H9 (cell line): ENCODE data around the gene CCDC88C. TPM values are rescaled to one million over a fixed set of nuclear protein-coding genes. Genes with fewer than 3 reads are reported as not detected.
"Not testable (repeated sequence)": the region's sequence is repeated elsewhere in the genome, so short reads cannot be mapped to it uniquely, and the experiment has no call there.

Experiments used
- DNase-seq: peaks from one replicate; pipeline ENCODE4 v3.0.0-alpha.2; 2017
- H2AFZ ChIP-seq: one replicate; pipeline ENCODE4 v1.6.1; 2013; ENCODE audit warnings: mild to moderate bottlenecking, low read length, control low read depth, moderate library complexity
- H2AK5ac ChIP-seq: 2 replicates; pipeline ENCODE4 v1.6.1; 2013; ENCODE audit warnings: low read length, control low read depth, mixed read lengths; ENCODE audit not compliant: insufficient read length
- H2BK120ac ChIP-seq: one replicate; pipeline ENCODE4 v1.6.1; 2013; ENCODE audit warnings: low read depth, mild to moderate bottlenecking, low read length, control low read depth, inconsistent platforms; ENCODE audit not compliant: poor library complexity, severe bottlenecking
- H2BK12ac ChIP-seq: 2 replicates; pipeline ENCODE4 v1.6.1; 2013; ENCODE audit warnings: low read length, control low read depth, mixed read lengths, low read depth; ENCODE audit not compliant: insufficient read length
- H2BK15ac ChIP-seq: 2 replicates; pipeline ENCODE4 v1.6.1; 2013; ENCODE audit warnings: low read depth, low read length, control low read depth
- H2BK20ac ChIP-seq: one replicate; pipeline ENCODE4 v1.6.1; 2013; ENCODE audit warnings: low read depth, mild to moderate bottlenecking, low read length, control low read depth, inconsistent platforms; ENCODE audit not compliant: poor library complexity, severe bottlenecking
- H2BK5ac ChIP-seq: 2 replicates; pipeline ENCODE4 v1.6.1; 2013; ENCODE audit warnings: low read length, control low read depth, mixed read lengths; ENCODE audit not compliant: insufficient read length
- H3K14ac ChIP-seq: 2 replicates; pipeline ENCODE4 v1.6.1; 2013; ENCODE audit warnings: low read length, control low read depth; ENCODE audit not compliant: insufficient read depth
- H3K18ac ChIP-seq: 2 replicates; pipeline ENCODE4 v1.6.1; 2013; ENCODE audit warnings: low read depth, mild to moderate bottlenecking, mixed read lengths, low read length, control low read depth; ENCODE audit not compliant: insufficient read length
- H3K23ac ChIP-seq: 2 replicates; pipeline ENCODE4 v1.6.1; 2013; ENCODE audit warnings: low read length, control low read depth, mixed read lengths, low read depth; ENCODE audit not compliant: insufficient read length
- H3K23me2 ChIP-seq: 2 replicates; pipeline ENCODE4 v1.6.1; 2013; ENCODE audit warnings: low read depth, mild to moderate bottlenecking, mixed read lengths, low read length, control low read depth; ENCODE audit not compliant: insufficient read length, poor library complexity, severe bottlenecking
- H3K27ac ChIP-seq: 2 replicates; pipeline ENCODE4 v1.5.1; 2013; ENCODE audit warnings: low read length, control low read depth, mixed read lengths, low read depth; ENCODE audit not compliant: insufficient read length
- H3K27me3 ChIP-seq: 2 replicates; pipeline ENCODE4 v1.6.1; 2013; ENCODE audit warnings: low read length, control low read depth, inconsistent platforms; ENCODE audit not compliant: insufficient read depth
- H3K4ac ChIP-seq: 2 replicates; pipeline ENCODE4 v1.6.1; 2013; ENCODE audit warnings: low read depth, mild to moderate bottlenecking, control low read depth, inconsistent platforms, low read length, moderate library complexity
- H3K4me1 ChIP-seq: 2 replicates; pipeline ENCODE4 v1.6.1; 2013; ENCODE audit warnings: low read length, control low read depth, inconsistent platforms; ENCODE audit not compliant: insufficient read depth
- H3K4me2 ChIP-seq: 2 replicates; pipeline ENCODE4 v1.6.1; 2013; ENCODE audit warnings: low read length, control low read depth, mixed read lengths; ENCODE audit not compliant: insufficient read length, insufficient read depth
- H3K56ac ChIP-seq: 2 replicates; pipeline ENCODE4 v1.6.1; 2013; ENCODE audit warnings: low read depth, mild to moderate bottlenecking, mixed read lengths, low read length, control low read depth; ENCODE audit not compliant: insufficient read length
- H3K79me1 ChIP-seq: 2 replicates; pipeline ENCODE4 v1.6.1; 2013; ENCODE audit warnings: low read depth, mild to moderate bottlenecking, moderate library complexity, low read length, control low read depth, inconsistent platforms; ENCODE audit not compliant: insufficient read depth, poor library complexity, severe bottlenecking
- H3K79me2 ChIP-seq: 2 replicates; pipeline ENCODE4 v1.6.1; 2013; ENCODE audit warnings: low read length, control low read depth, inconsistent platforms; ENCODE audit not compliant: insufficient read depth
- H3K9ac ChIP-seq: 2 replicates; pipeline ENCODE4 v1.6.1; 2013; ENCODE audit warnings: low read length, control low read depth, mixed read lengths; ENCODE audit not compliant: insufficient read length; ENCODE audit errors: extremely low read depth
- H3K9me3 ChIP-seq: one replicate; pipeline ENCODE4 v1.6.1; 2013; ENCODE audit warnings: low read depth, low read length, inconsistent platforms; ENCODE audit not compliant: control insufficient read depth
- H3T11ph ChIP-seq: one replicate; pipeline ENCODE4 v1.6.1; 2013; ENCODE audit warnings: mild to moderate bottlenecking, low read length, control low read depth, inconsistent platforms
- H4K20me1 ChIP-seq: one replicate; pipeline ENCODE4 v1.6.1; 2013; ENCODE audit not compliant: control insufficient read depth, insufficient read length, insufficient read depth
- H4K5ac ChIP-seq: 2 replicates; pipeline ENCODE4 v1.6.1; 2013; ENCODE audit warnings: low read depth, mild to moderate bottlenecking, mixed read lengths, low read length, control low read depth; ENCODE audit not compliant: insufficient read length
- H4K8ac ChIP-seq: replicated peaks from 2 replicates; pipeline ENCODE4 v1.6.1; 2013; ENCODE audit warnings: low read length, control low read depth, mixed read lengths, low read depth; ENCODE audit not compliant: insufficient read length
- H4K91ac ChIP-seq: 2 replicates; pipeline ENCODE4 v1.6.1; 2013; ENCODE audit warnings: low read depth, mild to moderate bottlenecking, moderate library complexity, mixed read lengths, low read length, control low read depth; ENCODE audit not compliant: insufficient read length
- H3K27ac Mint-ChIP-seq, 3 experiments: 2 replicates in 2 of 3; 3 replicates in 1 of 3; pipeline ENCODE4 v1.8.0; 2020 to 2021; ENCODE audit warnings: mixed read lengths in 3 of 3, mild to moderate bottlenecking in 1 of 3, moderate library complexity in 1 of 3
- H3K27me3 Mint-ChIP-seq: 2 replicates; pipeline ENCODE4 v1.8.0; 2021; ENCODE audit warnings: low read depth, mild to moderate bottlenecking, moderate library complexity, mixed read lengths
- H3K36me3 Mint-ChIP-seq, 3 experiments: 2 replicates in 2 of 3; 3 replicates in 1 of 3; pipeline ENCODE4 v1.8.0; 2020 to 2021; ENCODE audit warnings: low read depth in 3 of 3, mixed read lengths in 3 of 3; ENCODE audit not compliant: insufficient read depth in 1 of 3
- H3K4me1 Mint-ChIP-seq, 2 experiments: 2 replicates each; pipeline ENCODE4 v1.8.0; 2020; ENCODE audit warnings: mixed read lengths in 2 of 2
- H3K4me3 Mint-ChIP-seq, 2 experiments: 2 replicates in 1 of 2; 3 replicates in 1 of 2; pipeline ENCODE4 v1.8.0; 2020 to 2021; ENCODE audit warnings: mild to moderate bottlenecking in 2 of 2, mixed read lengths in 2 of 2, moderate library complexity in 1 of 2
- H3K9me3 Mint-ChIP-seq, 2 experiments: 2 replicates in 1 of 2; 3 replicates in 1 of 2; pipeline ENCODE4 v1.8.0; 2020; ENCODE audit warnings: mild to moderate bottlenecking in 2 of 2, mixed read lengths in 2 of 2, moderate library complexity in 1 of 2
- WGBS: extraction: QIAGEN DNeasy Blood & Tissue Kit; methylation state at CpG from one replicate; pipeline ENCODE4 v1.1.7; 2013; ENCODE audit warnings: missing lambda C conversion rate, low lambda C conversion rate, mixed read lengths; ENCODE audit not compliant: insufficient read length; ENCODE audit errors: extremely low coverage; 5-methylcytosine and 5-hydroxymethylcytosine counted together
- total RNA-seq: library from RNA; stranded (reverse); gene quantifications from 2 replicates; pipeline ENCODE4 v1.2.1, GENCODE V29; 2021
- TF ChIP-seq, protein P1 (sequence below): fragments of 200-600 bp; sonication (generic); conservative IDR thresholded peaks from 3 replicates; pipeline ENCODE4 v1.8.0; 2021; ENCODE audit warnings: antibody characterized with exemption, mild to moderate bottlenecking

The CCDC88C gene
- total RNA-seq, 1 experiment from 2014 or later: 52.4 TPM

DNA sequence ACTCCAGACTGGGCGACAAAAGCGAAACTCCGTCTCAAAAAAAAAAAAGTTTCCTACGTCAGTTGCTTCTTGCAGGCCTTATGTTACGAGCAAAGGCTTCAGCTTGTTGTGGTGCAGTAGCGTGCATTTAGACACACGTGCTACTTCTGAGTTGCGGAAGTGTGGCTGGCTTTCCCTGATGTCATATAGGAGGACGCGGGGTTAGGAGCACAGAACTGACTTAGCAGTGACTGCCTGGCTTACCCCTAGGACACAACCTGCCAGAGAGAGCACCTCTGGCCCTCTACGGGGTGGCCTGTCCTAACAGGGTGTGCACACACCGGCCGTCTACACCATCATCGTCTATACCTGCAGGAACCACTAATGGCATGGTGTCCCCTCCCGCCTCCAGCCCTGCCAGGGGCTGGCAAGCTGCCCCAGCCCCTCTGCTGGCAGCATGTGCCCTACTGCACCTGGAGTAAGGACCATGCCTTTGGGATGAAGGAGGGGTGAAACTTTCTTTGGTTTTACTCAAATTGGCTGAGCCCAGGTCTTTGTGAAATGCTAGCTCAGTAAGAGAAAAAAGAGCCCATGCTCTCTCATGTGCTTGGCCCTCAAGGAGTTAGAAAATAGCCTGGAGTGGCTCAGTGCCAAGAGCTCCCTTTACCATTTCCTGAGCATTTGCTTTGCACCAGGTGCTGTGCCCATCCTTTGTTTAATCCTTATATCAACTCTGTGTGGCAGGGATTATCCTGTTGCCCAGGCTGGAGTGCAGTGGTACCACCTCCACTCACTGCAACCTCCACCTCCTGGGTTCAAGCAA, 171.4 kb downstream of the CCDC88C start:
- no peak overlapping the region for H4K5ac ChIP-seq
- no peak overlapping the region for H4K8ac ChIP-seq
- no peak overlapping the region for H3K18ac ChIP-seq
- no peaks in the 10 kb centered on the region; a peak in 1 of 7 replicates for H3K36me3 Mint-ChIP-seq
- no peak overlapping the region for H2BK5ac ChIP-seq
- H3K23ac ChIP-seq: no peak overlapping the region
- DNase-seq: no peak
- no peak overlapping the region for H3K4me3 Mint-ChIP-seq
- no peak overlapping the region for H3K27ac ChIP-seq
- H3K23me2 ChIP-seq: no peaks in the 10 kb centered on the region
- H2BK12ac ChIP-seq: no peak overlapping the region
- H2BK15ac ChIP-seq: no peak overlapping the region
- no CpG with 5 or more reads among the region's 15 CpGs for WGBS
- no peaks in the 10 kb centered on the region; a peak in 3 of 5 replicates for H3K9me3 Mint-ChIP-seq
- H3K4me1 ChIP-seq: no peaks in the 10 kb centered on the region
- no peaks in the 10 kb centered on the region for H3K79me1 ChIP-seq
- H3K56ac ChIP-seq: no peak overlapping the region
- H2BK120ac ChIP-seq: no peak overlapping the region
- peaks cover 6 to 15% of the 10 kb centered on the region in 2 experiments for H3K4me1 Mint-ChIP-seq
- no peak overlapping the region for H2AK5ac ChIP-seq
- no peak overlapping the region for H3K9ac ChIP-seq
- no peak overlapping the region for H3K14ac ChIP-seq
- H3K4me2 ChIP-seq: no peak overlapping the region
- TF ChIP-seq, protein P1, sequence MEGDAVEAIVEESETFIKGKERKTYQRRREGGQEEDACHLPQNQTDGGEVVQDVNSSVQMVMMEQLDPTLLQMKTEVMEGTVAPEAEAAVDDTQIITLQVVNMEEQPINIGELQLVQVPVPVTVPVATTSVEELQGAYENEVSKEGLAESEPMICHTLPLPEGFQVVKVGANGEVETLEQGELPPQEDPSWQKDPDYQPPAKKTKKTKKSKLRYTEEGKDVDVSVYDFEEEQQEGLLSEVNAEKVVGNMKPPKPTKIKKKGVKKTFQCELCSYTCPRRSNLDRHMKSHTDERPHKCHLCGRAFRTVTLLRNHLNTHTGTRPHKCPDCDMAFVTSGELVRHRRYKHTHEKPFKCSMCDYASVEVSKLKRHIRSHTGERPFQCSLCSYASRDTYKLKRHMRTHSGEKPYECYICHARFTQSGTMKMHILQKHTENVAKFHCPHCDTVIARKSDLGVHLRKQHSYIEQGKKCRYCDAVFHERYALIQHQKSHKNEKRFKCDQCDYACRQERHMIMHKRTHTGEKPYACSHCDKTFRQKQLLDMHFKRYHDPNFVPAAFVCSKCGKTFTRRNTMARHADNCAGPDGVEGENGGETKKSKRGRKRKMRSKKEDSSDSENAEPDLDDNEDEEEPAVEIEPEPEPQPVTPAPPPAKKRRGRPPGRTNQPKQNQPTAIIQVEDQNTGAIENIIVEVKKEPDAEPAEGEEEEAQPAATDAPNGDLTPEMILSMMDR: no peak
- H4K20me1 ChIP-seq: no peaks in the 10 kb centered on the region
- H3K9me3 ChIP-seq: no peaks in the 10 kb centered on the region
- no peak overlapping the region for H3T11ph ChIP-seq
- no peaks in the 10 kb centered on the region for H3K27me3 ChIP-seq
- H3K27me3 Mint-ChIP-seq: peaks cover 19% of the 10 kb centered on the region
- H3K27ac Mint-ChIP-seq: no peak overlapping the region; a peak in 1 of 7 replicates
- no peak overlapping the region for H2BK20ac ChIP-seq
- no peak overlapping the region for H3K4ac ChIP-seq
- H3K79me2 ChIP-seq: no peaks in the 10 kb centered on the region
- no peak overlapping the region for H2AFZ ChIP-seq
- H4K91ac ChIP-seq: no peak overlapping the region

DNA sequence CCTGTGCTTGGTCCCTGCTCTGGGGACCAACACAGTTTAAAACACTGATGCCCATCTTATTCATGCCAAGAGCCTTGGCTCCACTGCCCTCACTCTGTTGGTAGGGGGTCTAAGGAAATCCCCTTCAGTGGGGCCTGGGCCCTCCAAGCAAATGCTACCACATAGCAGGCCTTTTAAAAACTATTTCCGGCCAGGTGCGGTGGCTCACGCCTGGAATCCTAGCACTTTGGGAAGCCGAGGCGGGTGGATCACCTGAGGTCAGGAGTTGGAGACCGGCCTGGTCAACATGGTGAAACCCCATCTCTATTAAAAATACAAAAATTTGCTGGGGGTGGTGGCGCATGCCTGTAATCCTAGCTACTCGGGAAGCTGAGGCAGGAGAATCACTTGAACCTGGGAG, 172.0 kb downstream of the CCDC88C start:
- H3K27me3 Mint-ChIP-seq: peaks cover 13% of the 10 kb centered on the region
- not testable (repeated sequence) for H3K79me2 ChIP-seq, H3K9me3 Mint-ChIP-seq, H3K9me3 ChIP-seq, H3K23me2 ChIP-seq, H2AFZ ChIP-seq, H3K56ac ChIP-seq, H2AK5ac ChIP-seq, H2BK15ac ChIP-seq, H3K9ac ChIP-seq, H3K27me3 ChIP-seq, H2BK12ac ChIP-seq, H4K20me1 ChIP-seq, H3K4me3 Mint-ChIP-seq, H3K4ac ChIP-seq, H3T11ph ChIP-seq, H3K18ac ChIP-seq, DNase-seq, H4K91ac ChIP-seq, H2BK20ac ChIP-seq, H3K79me1 ChIP-seq, H3K36me3 Mint-ChIP-seq, H3K14ac ChIP-seq, H3K27ac ChIP-seq, H3K23ac ChIP-seq, H2BK120ac ChIP-seq, H3K4me2 ChIP-seq, H2BK5ac ChIP-seq, H3K27ac Mint-ChIP-seq, H4K8ac ChIP-seq, H3K4me1 ChIP-seq, H4K5ac ChIP-seq
- WGBS: no CpG with 5 or more reads among the region's 8 CpGs
- peaks cover 6 to 15% of the 10 kb centered on the region in 2 experiments for H3K4me1 Mint-ChIP-seq
